Stimulated activated naive CD8-positive, alpha-beta T cell treated with anti-CD3 and anti-CD28 coated beads, Interleukin-15, Interleukin-2, amounts not matched to agents 100 ng/mL and 50 ng/mL, for 24 hours (primary cell): ENCODE results near the gene UNCX.
"Not testable (repeated sequence)": the region's sequence is repeated elsewhere in the genome, so short reads cannot be mapped to it uniquely, and the experiment has no call there.

Experiments used
- H3K27ac Mint-ChIP-seq: one replicate; pipeline ENCODE4 v1.8.0; 2021; ENCODE audit warnings: mild to moderate bottlenecking, mixed read lengths
- H3K27me3 Mint-ChIP-seq: one replicate; pipeline ENCODE4 v1.8.0; 2021; ENCODE audit warnings: mixed read lengths
- H3K36me3 Mint-ChIP-seq: one replicate; pipeline ENCODE4 v1.8.0; 2021; ENCODE audit warnings: low read depth, mixed read lengths
- H3K4me1 Mint-ChIP-seq: one replicate; pipeline ENCODE4 v1.8.0; 2021; ENCODE audit warnings: low read depth, mixed read lengths
- H3K4me3 Mint-ChIP-seq: one replicate; pipeline ENCODE4 v1.8.0; 2021; ENCODE audit warnings: mild to moderate bottlenecking, mixed read lengths
- H3K9me3 Mint-ChIP-seq: one replicate; pipeline ENCODE4 v1.8.0; 2021; ENCODE audit warnings: mixed read lengths

Gene UNCX

GRCh38 chr7:1232623-1233332 is at the start of gene UNCX:
Gene UNCX (plus strand): TSS chr7:1232872. CDS start chr7:1233018, 146 bp downstream.
- Mint-ChIP-seq H3K4me3 (peak within 1 kb of the TSS; percentile 44), H3K36me3 (peaks cover 6% of the 10 kb centered on the region), H3K9me3 (no peaks in the 10 kb centered on the region), H3K27me3 (peaks cover 61% of the 10 kb centered on the region), H3K27ac (peak within 1 kb of the TSS; percentile 14), H3K4me1 (peaks cover 32% of the 10 kb centered on the region)

- no peaks in the 10 kb centered on the region for H3K36me3 Mint-ChIP-seq
- H3K4me1 Mint-ChIP-seq = peaks cover 12% of the 10 kb centered on the region
- H3K27me3 Mint-ChIP-seq = peaks cover 10% of the 10 kb centered on the region
- H3K4me3 Mint-ChIP-seq = no peak overlapping the region
- H3K27ac Mint-ChIP-seq = no peak overlapping the region
- no peaks in the 10 kb centered on the region for H3K9me3 Mint-ChIP-seq
These were observed 45.5 kb upstream of the UNCX start for GRCh38 chr7:1187127-1187526.

- peaks cover 17% of the 10 kb centered on the region for H3K4me1 Mint-ChIP-seq
- no peaks in the 10 kb centered on the region for H3K36me3 Mint-ChIP-seq
These were observed 43.9 kb upstream of the UNCX start for GRCh38 chr7:1188720-1189294.

GRCh38 chr7:1189986-1190772 is 42.5 kb upstream of the UNCX start:
- Mint-ChIP-seq H3K4me3 (no peak overlapping the region), H3K27ac (no peak overlapping the region), H3K27me3 (peaks cover 15% of the 10 kb centered on the region), H3K36me3 (no peaks in the 10 kb centered on the region), H3K9me3 (no peaks in the 10 kb centered on the region), H3K4me1 (peaks cover 17% of the 10 kb centered on the region)

More at GRCh38 chr7:1188720-1189294, 43.9 kb upstream of the UNCX start:
- Mint-ChIP-seq H3K4me3 (no peak overlapping the region), H3K27ac (peak overlapping the region; percentile 9), H3K27me3 (peaks cover 10% of the 10 kb centered on the region), H3K9me3 (no peaks in the 10 kb centered on the region)

GRCh38 chr7:1192171-1192676 is 40.4 kb upstream of the UNCX start:
- peak overlapping the region; percentile 66 for H3K4me3 Mint-ChIP-seq
- peaks cover 17% of the 10 kb centered on the region for H3K4me1 Mint-ChIP-seq
- no peaks in the 10 kb centered on the region for H3K36me3 Mint-ChIP-seq
- H3K9me3 Mint-ChIP-seq = no peaks in the 10 kb centered on the region
- H3K27ac Mint-ChIP-seq = peak overlapping the region; percentile 87
- peaks cover 8% of the 10 kb centered on the region for H3K27me3 Mint-ChIP-seq

- Mint-ChIP-seq H3K27ac (no peak overlapping the region), H3K9me3 (no peaks in the 10 kb centered on the region), H3K4me3 (no peak overlapping the region), H3K27me3 (peaks cover 7% of the 10 kb centered on the region), H3K4me1 (peaks cover 17% of the 10 kb centered on the region), H3K36me3 (no peaks in the 10 kb centered on the region)
These were observed 38.9 kb upstream of the UNCX start for GRCh38 chr7:1193593-1194424.

- H3K4me3 Mint-ChIP-seq, H3K36me3 Mint-ChIP-seq, H3K27ac Mint-ChIP-seq, H3K9me3 Mint-ChIP-seq: not testable (repeated sequence)
- peaks cover 11% of the 10 kb centered on the region for H3K4me1 Mint-ChIP-seq
- peaks cover 11% of the 10 kb centered on the region for H3K27me3 Mint-ChIP-seq
These were observed 36.2 kb upstream of the UNCX start for GRCh38 chr7:1196441-1196840.

- Mint-ChIP-seq H3K9me3 (no peaks in the 10 kb centered on the region), H3K27me3 (peaks cover 11% of the 10 kb centered on the region), H3K36me3 (no peaks in the 10 kb centered on the region), H3K4me3 (no peak overlapping the region), H3K4me1 (peaks cover 6% of the 10 kb centered on the region), H3K27ac (no peak overlapping the region)
These were observed 35.7 kb upstream of the UNCX start for GRCh38 chr7:1196950-1197349.

- Mint-ChIP-seq H3K4me1 (no peaks in the 10 kb centered on the region), H3K27ac (no peak overlapping the region), H3K27me3 (peaks cover 13% of the 10 kb centered on the region), H3K36me3 (no peaks in the 10 kb centered on the region), H3K4me3 (no peak overlapping the region), H3K9me3 (no peaks in the 10 kb centered on the region)
These were observed 34.6 kb upstream of the UNCX start for GRCh38 chr7:1197997-1198625.

- Mint-ChIP-seq H3K9me3 (no peaks in the 10 kb centered on the region), H3K4me1 (no peaks in the 10 kb centered on the region), H3K4me3 (no peak overlapping the region), H3K36me3 (no peaks in the 10 kb centered on the region), H3K27me3 (peaks cover 11% of the 10 kb centered on the region), H3K27ac (no peak overlapping the region)
These were observed 32.6 kb upstream of the UNCX start for GRCh38 chr7:1200045-1200444.

- peaks cover 10% of the 10 kb centered on the region for H3K27me3 Mint-ChIP-seq
- H3K4me3 Mint-ChIP-seq = no peak overlapping the region
- no peaks in the 10 kb centered on the region for H3K36me3 Mint-ChIP-seq
- H3K27ac Mint-ChIP-seq = no peak overlapping the region
- H3K9me3 Mint-ChIP-seq = no peaks in the 10 kb centered on the region
- no peaks in the 10 kb centered on the region for H3K4me1 Mint-ChIP-seq
These were observed 30.8 kb upstream of the UNCX start for GRCh38 chr7:1201916-1202315.

- H3K36me3 Mint-ChIP-seq, H3K9me3 Mint-ChIP-seq, H3K27ac Mint-ChIP-seq, H3K4me3 Mint-ChIP-seq, H3K4me1 Mint-ChIP-seq: not testable (repeated sequence)
- H3K27me3 Mint-ChIP-seq = peaks cover 13% of the 10 kb centered on the region
These were observed 29.8 kb upstream of the UNCX start for GRCh38 chr7:1202914-1203313.

GRCh38 chr7:1204460-1205140 is 28.1 kb upstream of the UNCX start:
- no peaks in the 10 kb centered on the region for H3K9me3 Mint-ChIP-seq
- H3K27ac Mint-ChIP-seq = no peak overlapping the region
- H3K4me1 Mint-ChIP-seq = no peaks in the 10 kb centered on the region
- H3K27me3 Mint-ChIP-seq = peaks cover 21% of the 10 kb centered on the region
- no peak overlapping the region for H3K4me3 Mint-ChIP-seq
- H3K36me3 Mint-ChIP-seq = no peaks in the 10 kb centered on the region

- not testable (repeated sequence) for H3K4me3 Mint-ChIP-seq, H3K36me3 Mint-ChIP-seq, H3K4me1 Mint-ChIP-seq, H3K9me3 Mint-ChIP-seq, H3K27ac Mint-ChIP-seq
- H3K27me3 Mint-ChIP-seq = peaks cover 26% of the 10 kb centered on the region
These were observed 26.9 kb upstream of the UNCX start for GRCh38 chr7:1205742-1206141.
